GM13977 (cell line): Measurements from ENCODE around the gene SHISA9.

Experiments used
- DNase-seq: peaks from one replicate; pipeline ENCODE4 v3.0.0; 2012; ENCODE audit warnings: low spot score
- in situ Hi-C: fragments of 300-500 bp; cut with MboI; formaldehyde crosslinking; loops from one replicate; pipeline ENCODE4 v1.12.0; 2022; ENCODE audit warnings: low sequenced_read_pairs, low pct_unique_long_range_greater_than_20kb, mixed read lengths, inconsistent platforms; ENCODE audit not compliant: unreplicated experiment
- TF ChIP-seq, protein P1 (sequence below): IDR thresholded peaks from 2 replicates; pipeline ENCODE4 v1.5.1; 2012; ENCODE audit warnings: mild to moderate bottlenecking, control low read depth; ENCODE audit not compliant: insufficient read depth; ENCODE audit errors: extremely low read depth, missing control alignments

The SHISA9 gene

DNA sequence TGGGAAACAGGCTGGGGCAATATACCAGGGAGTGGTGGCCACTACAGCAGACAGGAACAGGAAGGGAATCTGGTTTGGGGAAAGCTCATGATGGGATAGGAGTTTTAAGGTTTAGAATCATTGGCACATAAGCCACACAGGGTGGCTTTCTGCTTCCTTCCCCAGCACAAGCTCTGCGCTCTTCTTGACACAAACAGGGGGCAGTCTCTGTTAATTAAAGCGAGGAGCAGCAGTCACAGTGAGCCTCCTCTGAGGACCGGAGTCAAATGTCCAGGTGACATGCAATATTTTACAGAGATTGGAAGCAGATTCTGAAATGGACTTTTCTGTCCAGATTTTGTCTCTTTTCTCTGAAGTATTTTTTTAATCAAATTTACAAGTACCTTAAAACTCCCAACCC is 2.8 kb upstream of the SHISA9 start:
- in situ Hi-C loops: no loop called here
- TF ChIP-seq, protein P1, sequence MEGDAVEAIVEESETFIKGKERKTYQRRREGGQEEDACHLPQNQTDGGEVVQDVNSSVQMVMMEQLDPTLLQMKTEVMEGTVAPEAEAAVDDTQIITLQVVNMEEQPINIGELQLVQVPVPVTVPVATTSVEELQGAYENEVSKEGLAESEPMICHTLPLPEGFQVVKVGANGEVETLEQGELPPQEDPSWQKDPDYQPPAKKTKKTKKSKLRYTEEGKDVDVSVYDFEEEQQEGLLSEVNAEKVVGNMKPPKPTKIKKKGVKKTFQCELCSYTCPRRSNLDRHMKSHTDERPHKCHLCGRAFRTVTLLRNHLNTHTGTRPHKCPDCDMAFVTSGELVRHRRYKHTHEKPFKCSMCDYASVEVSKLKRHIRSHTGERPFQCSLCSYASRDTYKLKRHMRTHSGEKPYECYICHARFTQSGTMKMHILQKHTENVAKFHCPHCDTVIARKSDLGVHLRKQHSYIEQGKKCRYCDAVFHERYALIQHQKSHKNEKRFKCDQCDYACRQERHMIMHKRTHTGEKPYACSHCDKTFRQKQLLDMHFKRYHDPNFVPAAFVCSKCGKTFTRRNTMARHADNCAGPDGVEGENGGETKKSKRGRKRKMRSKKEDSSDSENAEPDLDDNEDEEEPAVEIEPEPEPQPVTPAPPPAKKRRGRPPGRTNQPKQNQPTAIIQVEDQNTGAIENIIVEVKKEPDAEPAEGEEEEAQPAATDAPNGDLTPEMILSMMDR: no peak
- DNase-seq: no peak

DNA sequence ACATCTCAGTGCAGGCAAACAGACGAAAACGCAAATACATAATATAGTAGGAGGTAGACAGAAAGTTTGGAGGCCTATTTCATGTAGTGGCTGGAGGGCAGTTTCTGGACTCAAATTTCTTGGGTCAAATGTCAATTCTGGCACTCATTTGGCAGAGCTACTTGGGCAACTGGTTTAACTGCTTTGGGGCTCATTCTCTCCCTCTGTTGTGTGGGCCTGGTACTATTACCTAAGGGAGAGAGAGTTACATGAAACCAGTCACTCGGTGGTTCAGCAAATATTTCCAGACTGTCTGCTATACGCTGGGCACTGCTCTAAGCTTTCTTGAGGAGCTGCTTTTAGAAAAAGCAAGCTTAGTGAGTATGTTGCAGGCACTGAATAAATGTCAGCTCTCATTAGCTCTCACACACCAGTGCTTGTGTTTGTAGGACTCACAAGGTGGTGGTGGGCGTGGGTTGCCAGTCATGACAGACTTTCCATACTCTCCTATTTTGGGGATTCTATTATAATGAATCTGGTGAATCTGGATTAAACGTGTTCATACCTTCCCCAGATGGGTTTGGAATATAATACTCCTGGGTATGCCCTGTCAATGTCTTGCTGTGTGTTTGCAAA is 1.8 kb upstream of the SHISA9 start:
- no peak for DNase-seq
- TF ChIP-seq, protein P1: no peak
- in situ Hi-C loops: no loop called here

- TF ChIP-seq, protein P1: no peak
- in situ Hi-C loops: no loop called here
- DNase-seq: no peak
Observed at GRCh38 chr16:12900156-12900555, 1.2 kb upstream of the SHISA9 start.

DNA sequence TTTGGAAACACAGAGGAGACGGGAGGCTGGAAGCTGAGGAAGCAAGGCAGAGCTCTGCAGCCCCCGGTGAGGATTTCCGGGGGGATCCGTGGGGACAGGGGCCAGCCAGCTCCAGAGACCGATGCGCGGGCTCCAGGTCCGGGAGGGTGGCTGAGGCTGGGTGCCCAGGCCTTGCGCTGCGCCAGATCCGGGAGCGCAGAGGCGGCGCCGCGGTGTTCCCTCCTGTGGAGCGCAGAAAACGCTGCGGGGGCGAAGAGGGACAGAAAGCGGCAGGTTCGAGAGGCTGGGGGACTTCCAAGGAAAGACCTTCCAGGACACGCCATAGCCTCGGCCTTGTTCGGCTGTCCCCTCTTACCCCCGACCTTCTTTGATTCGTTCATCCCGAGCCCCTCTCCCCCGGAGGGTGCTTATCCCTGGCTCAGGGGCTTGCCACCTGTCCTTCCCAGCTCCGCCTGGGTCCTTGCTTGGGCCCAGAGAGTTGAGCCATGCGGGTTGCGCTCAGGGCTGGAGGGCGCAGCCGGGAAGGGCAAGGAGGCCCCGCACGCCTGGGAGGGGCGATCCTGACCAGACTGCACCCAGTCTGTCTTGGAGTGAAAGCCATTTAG is 697 bp upstream of the SHISA9 start:
- TF ChIP-seq, protein P1: no peak
- no peak for DNase-seq
- in situ Hi-C loops: no loop called here

GRCh38 chr16:12901204-12901596 is 198 bp upstream of the SHISA9 start:
- TF ChIP-seq, protein P1: no peak
- DNase-seq: no peak

GRCh38 chr16:12902511-12903372 is 1.3 kb downstream of the SHISA9 start:
- DNase-seq: no peak
- TF ChIP-seq, protein P1: no peak
- in situ Hi-C loops: no loop called here

More at GRCh38 chr16:12901204-12901596, 198 bp upstream of the SHISA9 start:
- in situ Hi-C loops: no loop called here
